KOPT-K1 (cell line): ENCODE data around the gene CNIH3.

Source experiments
- H3K27ac ChIP-seq: fragments of 200-600 bp; sonication (generic); 2 replicates; pipeline ENCODE4 v1.5.1; 2016; ENCODE audit warnings: antibody characterized with exemption, mild to moderate bottlenecking, low read depth, low read length; ENCODE audit not compliant: poor library complexity, severe bottlenecking
- H3K36me3 ChIP-seq: fragments of 200-600 bp; sonication (generic); 2 replicates; pipeline ENCODE4 v1.5.1; 2017; ENCODE audit warnings: antibody characterized with exemption, mild to moderate bottlenecking, low read length, moderate library complexity; ENCODE audit not compliant: insufficient read depth
- H3K9me3 ChIP-seq: fragments of 200-600 bp; sonication (generic); 2 replicates; pipeline ENCODE4 v1.5.1; 2017; ENCODE audit warnings: antibody characterized with exemption, low read length, mild to moderate bottlenecking; ENCODE audit not compliant: insufficient read depth, poor library complexity, severe bottlenecking

Gene CNIH3

GRCh38 chr1:224782281-224783000, 166.3 kb downstream of the CNIH3 start:
- Histone ChIP-seq H3K27ac (peak overlapping the region; percentile 7), H3K9me3 (peaks cover 15% of the 10 kb centered on the region)

GRCh38 chr1:224783006-224783651, 167.0 kb downstream of the CNIH3 start:
- H3K36me3 ChIP-seq = no peaks in the 10 kb centered on the region
- peaks cover 16% of the 10 kb centered on the region for H3K9me3 ChIP-seq
- H3K27ac ChIP-seq = peak overlapping the region; percentile 37

More at GRCh38 chr1:224782281-224783000, 166.3 kb downstream of the CNIH3 start:
- no peaks in the 10 kb centered on the region for H3K36me3 ChIP-seq

- Histone ChIP-seq H3K27ac (no peak overlapping the region), H3K9me3 (peaks cover 16% of the 10 kb centered on the region), H3K36me3 (no peaks in the 10 kb centered on the region)
Measured at GRCh38 chr1:224784265-224785039, 168.3 kb downstream of the CNIH3 start.

DNA sequence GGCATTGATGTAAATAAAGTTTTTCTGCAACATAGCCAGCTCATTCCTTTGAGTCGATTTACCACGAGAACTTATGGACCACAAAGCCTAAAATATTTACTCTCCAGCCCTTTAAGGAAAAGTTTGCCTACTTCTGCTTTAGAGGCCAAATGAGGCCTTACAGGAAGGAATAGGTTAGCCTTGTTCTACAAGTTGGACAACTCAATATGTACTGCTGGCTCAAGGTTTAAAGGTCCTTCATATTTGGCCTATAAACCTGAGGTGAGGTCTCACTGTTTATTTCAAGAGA, 168.9 kb downstream of the CNIH3 start:
- peaks cover 16% of the 10 kb centered on the region for H3K9me3 ChIP-seq
- H3K27ac ChIP-seq = no peak overlapping the region
- no peaks in the 10 kb centered on the region for H3K36me3 ChIP-seq

- Histone ChIP-seq H3K9me3 (peaks cover 16% of the 10 kb centered on the region), H3K27ac (no peak overlapping the region)
Measured at GRCh38 chr1:224785622-224786021, 169.5 kb downstream of the CNIH3 start.

DNA sequence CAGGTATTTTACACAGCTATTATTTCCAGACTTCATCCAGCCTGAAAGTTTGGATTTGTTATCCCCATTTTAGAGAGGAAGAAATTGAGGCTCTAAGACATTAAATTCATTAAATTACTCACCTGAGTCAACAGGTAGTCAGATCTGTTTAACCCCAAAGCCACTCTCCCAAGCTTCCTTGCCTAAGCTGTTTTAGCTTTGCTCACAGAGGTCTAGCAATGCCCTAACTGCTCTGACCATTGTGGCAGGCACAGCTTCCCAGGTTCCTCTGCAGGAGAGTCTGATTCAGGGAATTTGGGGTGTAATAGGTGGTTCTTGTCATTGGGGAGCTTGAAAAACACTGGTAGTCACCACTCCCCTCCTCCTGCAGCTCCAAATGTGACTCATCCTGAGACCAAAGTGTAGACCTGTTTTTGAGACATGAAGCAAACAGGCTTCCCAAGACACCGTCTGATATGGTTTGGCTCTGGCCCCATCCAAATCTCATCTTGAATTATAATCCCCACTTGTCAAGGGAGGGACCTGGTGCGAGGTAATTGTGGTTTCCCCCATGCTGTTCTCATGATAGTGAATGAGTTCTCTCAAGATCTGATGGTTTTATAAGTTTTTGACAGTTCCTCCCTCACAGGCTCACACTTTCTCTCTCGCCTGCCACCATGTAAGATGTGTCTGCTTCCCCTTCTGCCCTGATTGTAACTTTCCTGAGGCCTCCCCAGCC, 170.6 kb downstream of the CNIH3 start:
- Histone ChIP-seq H3K36me3 (no peaks in the 10 kb centered on the region), H3K9me3 (peaks cover 16% of the 10 kb centered on the region), H3K27ac (no peak overlapping the region)

More at GRCh38 chr1:224785622-224786021, 169.5 kb downstream of the CNIH3 start:
- no peaks in the 10 kb centered on the region for H3K36me3 ChIP-seq

DNA sequence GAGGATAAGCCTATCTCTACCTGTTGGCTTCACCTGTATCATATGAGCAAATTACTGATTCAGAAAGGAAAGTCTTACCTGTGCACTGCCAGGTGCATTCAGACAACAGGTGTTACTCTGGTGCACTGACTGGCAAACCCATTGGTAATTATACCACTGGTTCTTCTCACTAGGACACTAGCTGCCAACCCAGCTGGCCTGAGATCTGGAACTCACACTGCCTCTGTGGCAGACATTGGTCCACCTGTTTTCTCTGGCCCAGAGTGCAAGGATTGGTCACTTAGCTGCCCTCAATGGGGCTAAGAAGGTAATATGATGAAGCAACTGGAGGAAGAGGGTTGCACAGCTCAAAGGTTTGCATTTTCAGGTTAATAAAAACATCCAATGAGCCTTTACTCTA, 173.2 kb downstream of the CNIH3 start:
- Histone ChIP-seq H3K27ac (no peak overlapping the region), H3K9me3 (peaks cover 13% of the 10 kb centered on the region), H3K36me3 (no peaks in the 10 kb centered on the region)
